GM12878 (cell line): ENCODE data around the gene SLX4IP. TPM values are rescaled to one million over a fixed set of nuclear protein-coding genes. Genes with fewer than 3 reads are reported as not detected.

Experiments
- CBX5 ChIP-seq: sonication (generic); IDR thresholded peaks from 2 replicates; pipeline ENCODE4 v1.6.1; 2016; ENCODE audit warnings: low read depth, moderate library complexity, mild to moderate bottlenecking, inconsistent platforms
- ETV6 ChIP-seq, 2 experiments: fragments of 450-650 bp in 1 of 2; IDR thresholded peaks in 1 of 2; conservative IDR thresholded peaks in 1 of 2; 2 replicates each; pipeline ENCODE4 v1.6.1; 2014; ENCODE audit warnings: antibody characterized with exemption in 1 of 2, borderline replicate concordance in 1 of 2, low read depth in 1 of 2, mild to moderate bottlenecking in 1 of 2, moderate library complexity in 1 of 2
- GABPA ChIP-seq: IDR thresholded peaks from 2 replicates; pipeline ENCODE4 v1.6.1; 2014; ENCODE audit warnings: antibody characterized with exemption, low read depth, mild to moderate bottlenecking, inconsistent platforms
- HDAC6 ChIP-seq: fragments of 200-600 bp; sonication (generic); IDR thresholded peaks from one replicate; pipeline ENCODE4 v1.8.0; 2017; ENCODE audit warnings: antibody characterized with exemption; ENCODE audit not compliant: unreplicated experiment
- HSF1 ChIP-seq: fragments of 150-350 bp; IDR thresholded peaks from 2 replicates; pipeline ENCODE4 v1.6.1; 2014; ENCODE audit warnings: mild to moderate bottlenecking, low read depth, low read length
- IKZF2 ChIP-seq, 2 experiments: fragments of 450-650 bp; IDR thresholded peaks; 2 replicates each; pipeline ENCODE4 v1.6.1; 2017; ENCODE audit warnings: mild to moderate bottlenecking in 2 of 2, moderate library complexity in 2 of 2
- KAT2A ChIP-seq: conservative IDR thresholded peaks from 2 replicates; pipeline ENCODE4 v1.6.1; 2011; ENCODE audit warnings: low read depth, low read length; ENCODE audit not compliant: control insufficient read depth
- MTA2 ChIP-seq: fragments of 450-650 bp; IDR thresholded peaks from 2 replicates; pipeline ENCODE4 v1.6.1; 2016; ENCODE audit warnings: low read depth, mild to moderate bottlenecking, moderate library complexity
- MTA3 ChIP-seq: IDR thresholded peaks from 2 replicates; pipeline ENCODE4 v1.6.1; 2012; ENCODE audit warnings: low read length, inconsistent platforms, borderline replicate concordance
- MXI1 ChIP-seq: fragments of 150-350 bp; IDR thresholded peaks from 2 replicates; pipeline ENCODE4 v1.6.1; 2011; ENCODE audit warnings: low read depth, mild to moderate bottlenecking, inconsistent platforms, low read length, improper control_type of control experiment
- NR2F1 ChIP-seq: fragments of 450-650 bp; conservative IDR thresholded peaks from 2 replicates; pipeline ENCODE4 v1.6.1; 2017; ENCODE audit warnings: mild to moderate bottlenecking
- NRF1 ChIP-seq: conservative IDR thresholded peaks from 2 replicates; pipeline ENCODE4 v1.6.1; 2011; ENCODE audit warnings: mild to moderate bottlenecking, low read depth, low read length, improper control_type of control experiment
- PAX5 ChIP-seq: IDR thresholded peaks from 2 replicates; pipeline ENCODE4 v1.6.1; 2011; ENCODE audit warnings: low read depth, low read length, borderline replicate concordance
- PBX3 ChIP-seq: IDR thresholded peaks from 2 replicates; pipeline ENCODE4 v1.6.1; 2011; ENCODE audit warnings: mild to moderate bottlenecking, low read depth, low read length, moderate library complexity; ENCODE audit not compliant: insufficient replicate concordance
- RAD21 ChIP-seq: IDR thresholded peaks from 2 replicates; pipeline ENCODE4 v1.6.1; 2011; ENCODE audit warnings: mild to moderate bottlenecking, low read depth, low read length, moderate library complexity; ENCODE audit not compliant: insufficient read depth
- RUNX3 ChIP-seq: IDR thresholded peaks from 2 replicates; pipeline ENCODE4 v1.6.1; 2012; ENCODE audit warnings: low read length, inconsistent platforms
- SMARCA5 ChIP-seq: fragments of 450-650 bp; IDR thresholded peaks from 2 replicates; pipeline ENCODE4 v1.6.1; 2017; ENCODE audit warnings: mild to moderate bottlenecking
- TCF12 ChIP-seq: IDR thresholded peaks from 2 replicates; pipeline ENCODE4 v1.6.1; 2011; ENCODE audit warnings: low read depth, mild to moderate bottlenecking, low read length
- TCF3 ChIP-seq: IDR thresholded peaks from 2 replicates; pipeline ENCODE4 v1.6.1; 2012; ENCODE audit warnings: low read depth, mild to moderate bottlenecking, low read length, borderline replicate concordance; ENCODE audit not compliant: insufficient read depth
- TCF7 ChIP-seq: IDR thresholded peaks from 2 replicates; pipeline ENCODE4 v1.6.1; 2014; ENCODE audit warnings: antibody characterized with exemption, borderline replicate concordance
- ZBED1 ChIP-seq: IDR thresholded peaks from 2 replicates; pipeline ENCODE4 v1.6.1; 2016; ENCODE audit warnings: borderline replicate concordance
- ZBTB40 ChIP-seq: fragments of 450-650 bp; IDR thresholded peaks from 2 replicates; pipeline ENCODE4 v1.6.1; 2016; ENCODE audit warnings: mild to moderate bottlenecking, moderate library complexity, borderline replicate concordance
- ZZZ3 ChIP-seq: IDR thresholded peaks from 2 replicates; pipeline ENCODE4 v1.6.1; 2011; ENCODE audit warnings: low read depth; ENCODE audit not compliant: control insufficient read depth, insufficient read length
- polyA plus RNA-seq, 11 experiments: library from polyadenylated mRNA; depleted of rRNA in 4 of 11; unstranded in 6 of 11; stranded (reverse) in 5 of 11; fragments of >200 nt; fragmentation: Nextera tagmentation in 4 of 11; fragmentation: Illumina TruSeq in 1 of 11; extraction: Ambion mirVana in 4 of 11; extraction: Trizol in 1 of 11; gene quantifications; 1 replicate in 1 of 11; 2 replicates in 10 of 11; pipeline versions ENCODE4 v1.2.1 to v1.2.3, GENCODE V29; 2011 to 2016; ENCODE audit warnings: inconsistent platforms in 2 of 11, missing spikeins in 2 of 11, low read depth in 1 of 11
- total RNA-seq, 4 experiments: library from RNA; depleted of rRNA in 3 of 4; stranded (reverse); fragments of >200 nt in 3 of 4; fragmentation: Illumina TruSeq in 1 of 4; extraction: Trizol in 1 of 4; gene quantifications; 2 replicates each; pipeline versions ENCODE4 v1.2.1 to v1.2.3, GENCODE V29; 2013 to 2021

Gene SLX4IP
- total and polyA plus RNA-seq, 10 of the 15 experiments (the other 5 are each of a cell fraction or from before 2014, with no cell fraction given): 2.2 to 11.0 (median 6.3) TPM

GRCh38 chr20:10434832-10435812 is at the start of gene SLX4IP (continued):
- TF ChIP-seq ZBED1 (0 out of 2 replicates have a peak, but pooled peaks have one; percentile 12), IKZF2 (IDR thresholded peaks at IDR 0.05) (peak; percentile 13 to 55; a peak in 3 of 4 replicates), MTA2 (0 out of 2 replicates have a peak, but pooled peaks have one; percentile 22), TCF7 (peak; percentile 40; the same call in 1 of the 2 replicates), NR2F1 (0 out of 2 replicates have a peak, but pooled peaks have one; percentile 53), PBX3 (no peak), RUNX3 (peak; percentile 51), TCF3 (no peak), HDAC6 (no peak), RAD21 (no peak), HSF1 (no peak), MXI1 (peak; percentile 50), TCF12 (no peak), PAX5 (peak; percentile 8; the same call in 1 of the 2 replicates), SMARCA5 (0 out of 2 replicates have a peak, but pooled peaks have one; percentile 13), GABPA (peak; percentile 80), NRF1 (no peak), MTA3 (peak; percentile 53; the same call in 1 of the 2 replicates), ETV6 (conservative IDR thresholded peaks at IDR 0.05 in 1 of 2, IDR thresholded peaks at IDR 0.05 in 1 of 2; ENCODE audit: borderline replicate concordance in 1 of 2, low read depth in 1 of 2) (peak in 1 of 2 experiments; percentile 87; a peak in 2 of 4 replicates), ZBTB40 (peak; percentile 57; the same call in 1 of the 2 replicates), ZZZ3 (no peak), KAT2A (no peak), CBX5 (no peak)
